HG02642 (cell line): Measurements from ENCODE around the gene TAS2R9.

Experiments
- ATAC-seq: cut with Tn5 transposase; IDR thresholded peaks from one replicate; pipeline ENCODE4 v1.9.1; 2021; ENCODE audit warnings: mild to moderate bottlenecking; ENCODE audit not compliant: unreplicated experiment, poor library complexity

The TAS2R9 gene

DNA sequence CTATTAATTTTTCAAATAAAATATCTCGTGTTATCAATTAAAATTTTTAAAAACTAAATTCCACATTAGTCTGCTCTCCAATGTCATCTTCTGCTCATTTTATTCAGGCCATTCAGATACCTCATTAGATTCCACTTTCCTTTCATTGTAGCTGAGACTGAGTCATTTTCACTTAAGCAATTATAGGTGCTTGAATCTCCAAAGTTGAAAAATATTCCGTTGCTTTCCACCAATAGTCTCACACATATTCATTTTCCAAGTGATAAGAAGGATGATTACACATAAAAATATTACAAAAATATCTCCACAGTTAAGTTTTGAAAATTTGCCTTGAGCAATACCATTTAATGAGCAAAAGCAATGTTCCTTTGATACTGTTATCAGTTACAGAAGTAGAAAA, 50.3 kb downstream of the TAS2R9 start:
- no peak for ATAC-seq
